GM18868 (cell line): ENCODE data around the gene OVAAL.
"Not testable (repeated sequence)": the region's sequence is repeated elsewhere in the genome, so short reads cannot be mapped to it uniquely, and the experiment has no call there.

Source experiments
- ATAC-seq: cut with Tn5 transposase; IDR thresholded peaks from one replicate; pipeline ENCODE4 v1.9.1; 2021; ENCODE audit warnings: mild to moderate bottlenecking, moderate library complexity; ENCODE audit not compliant: unreplicated experiment

Gene OVAAL

GRCh38 chr1:180540697-180541594, 17.8 kb upstream of the OVAAL start:
- ATAC-seq: no peak

GRCh38 chr1:180542113-180542837, 16.5 kb upstream of the OVAAL start:
- no peak for ATAC-seq

GRCh38 chr1:180542838-180543145, 16.0 kb upstream of the OVAAL start:
- no peak for ATAC-seq

GRCh38 chr1:180544050-180544449, 14.7 kb upstream of the OVAAL start:
- ATAC-seq: no peak

GRCh38 chr1:180545991-180546390, 12.8 kb upstream of the OVAAL start:
- no peak for ATAC-seq

- no peak for ATAC-seq
Observed at GRCh38 chr1:180548686-180549317, 10.0 kb upstream of the OVAAL start.

- ATAC-seq: not testable (repeated sequence)
Observed at GRCh38 chr1:180549770-180550169, 9.0 kb upstream of the OVAAL start.

GRCh38 chr1:180550241-180550640, 8.5 kb upstream of the OVAAL start:
- no peak for ATAC-seq

- ATAC-seq: no peak
Observed at GRCh38 chr1:180551997-180552396, 6.8 kb upstream of the OVAAL start.

GRCh38 chr1:180553046-180553445, 5.7 kb upstream of the OVAAL start:
- ATAC-seq: not testable (repeated sequence)

- ATAC-seq: no peak
Observed at GRCh38 chr1:180555411-180555810, 3.4 kb upstream of the OVAAL start.

GRCh38 chr1:180560200-180560867, 1.6 kb downstream of the OVAAL start:
- ATAC-seq: no peak

- ATAC-seq: no peak
Observed at GRCh38 chr1:180560868-180561600, 2.3 kb downstream of the OVAAL start.

GRCh38 chr1:180562640-180563025, 3.9 kb downstream of the OVAAL start:
- no peak for ATAC-seq

GRCh38 chr1:180563026-180563827, 4.5 kb downstream of the OVAAL start:
- ATAC-seq: no peak

- ATAC-seq: no peak
Observed at GRCh38 chr1:180565121-180565871, 6.5 kb downstream of the OVAAL start.

GRCh38 chr1:180566026-180566425, 7.3 kb downstream of the OVAAL start:
- ATAC-seq: no peak

- no peak for ATAC-seq
Observed at GRCh38 chr1:180566495-180566894, 7.7 kb downstream of the OVAAL start.

- no peak for ATAC-seq
Observed at GRCh38 chr1:180567654-180568053, 8.9 kb downstream of the OVAAL start.
